ENCODE data around the gene STXBP6. TPM values are rescaled to one million over a fixed set of nuclear protein-coding genes. Genes with fewer than 3 reads are reported as not detected.

Gene STXBP6
- total RNA-seq, 1 experiment from 2014 or later = 32.2 TPM

DNA sequence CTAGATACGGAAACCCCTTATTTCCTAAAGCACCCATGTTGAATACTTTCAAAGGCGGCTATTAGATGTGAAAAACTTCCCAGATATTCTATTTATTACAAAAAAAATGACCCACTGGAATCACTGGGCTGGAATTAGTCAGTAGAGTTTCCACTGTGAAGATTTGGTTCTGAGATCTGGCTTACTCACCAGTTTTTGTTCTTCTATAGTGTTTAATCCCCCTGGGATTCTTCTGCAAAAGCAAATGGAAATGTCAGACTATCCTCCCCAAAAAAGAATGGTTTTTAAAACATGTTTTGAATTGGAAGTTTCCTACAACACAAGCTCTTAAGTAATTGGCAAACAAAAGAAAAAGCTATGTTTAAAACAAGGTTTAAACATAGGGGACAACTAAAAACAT lies 166.4 kb downstream of the STXBP6 start:
- H3K4me1 Mint-ChIP-seq (ENCODE audit: low read depth, unreplicated experiment) = peaks cover 30% of the 10 kb centered on the region
- ChIA-PET CTCF (no interaction called here), POLR2A (no interaction called here)
- no peaks in the 10 kb centered on the region for H3K27me3 Mint-ChIP-seq (ENCODE audit: insufficient read depth, unreplicated experiment)
- H3K4me3 Mint-ChIP-seq (ENCODE audit: unreplicated experiment) = no peak overlapping the region
- Histone ChIP-seq H3K36me3 (ENCODE audit: control insufficient read depth, insufficient read depth, low read length) (no peaks in the 10 kb centered on the region), H3K27me3 (replicated peaks; ENCODE audit: control insufficient read depth, insufficient read depth, low read length) (no peaks in the 10 kb centered on the region), H3K4me3 (ENCODE audit: low read depth, low read length) (no peak overlapping the region), H3K4me1 (peaks cover 36% of the 10 kb centered on the region), H3K9me3 (no peaks in the 10 kb centered on the region)
- intact Hi-C loops (cut with micrococcal nuclease; ENCODE audit: unreplicated experiment) = no loop called here
- DNase-seq = no peak
- H3K36me3 Mint-ChIP-seq (ENCODE audit: insufficient read depth, unreplicated experiment) = no peaks in the 10 kb centered on the region
- H3K9me3 Mint-ChIP-seq (ENCODE audit: unreplicated experiment) = peaks cover under 1% of the 10 kb centered on the region
- TF ChIP-seq, protein P1, sequence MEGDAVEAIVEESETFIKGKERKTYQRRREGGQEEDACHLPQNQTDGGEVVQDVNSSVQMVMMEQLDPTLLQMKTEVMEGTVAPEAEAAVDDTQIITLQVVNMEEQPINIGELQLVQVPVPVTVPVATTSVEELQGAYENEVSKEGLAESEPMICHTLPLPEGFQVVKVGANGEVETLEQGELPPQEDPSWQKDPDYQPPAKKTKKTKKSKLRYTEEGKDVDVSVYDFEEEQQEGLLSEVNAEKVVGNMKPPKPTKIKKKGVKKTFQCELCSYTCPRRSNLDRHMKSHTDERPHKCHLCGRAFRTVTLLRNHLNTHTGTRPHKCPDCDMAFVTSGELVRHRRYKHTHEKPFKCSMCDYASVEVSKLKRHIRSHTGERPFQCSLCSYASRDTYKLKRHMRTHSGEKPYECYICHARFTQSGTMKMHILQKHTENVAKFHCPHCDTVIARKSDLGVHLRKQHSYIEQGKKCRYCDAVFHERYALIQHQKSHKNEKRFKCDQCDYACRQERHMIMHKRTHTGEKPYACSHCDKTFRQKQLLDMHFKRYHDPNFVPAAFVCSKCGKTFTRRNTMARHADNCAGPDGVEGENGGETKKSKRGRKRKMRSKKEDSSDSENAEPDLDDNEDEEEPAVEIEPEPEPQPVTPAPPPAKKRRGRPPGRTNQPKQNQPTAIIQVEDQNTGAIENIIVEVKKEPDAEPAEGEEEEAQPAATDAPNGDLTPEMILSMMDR (IDR thresholded peaks at IDR 0.05; ENCODE audit: insufficient read depth in 1 of 2, low read depth in 1 of 2, low read length in 1 of 2, severe bottlenecking in 1 of 2, unreplicated experiment in 1 of 2) = no peak
- no TSS peak for BruUV-seq (replicated peaks)
- no peak overlapping the region for H3K27ac Mint-ChIP-seq (ENCODE audit: unreplicated experiment)

DNA sequence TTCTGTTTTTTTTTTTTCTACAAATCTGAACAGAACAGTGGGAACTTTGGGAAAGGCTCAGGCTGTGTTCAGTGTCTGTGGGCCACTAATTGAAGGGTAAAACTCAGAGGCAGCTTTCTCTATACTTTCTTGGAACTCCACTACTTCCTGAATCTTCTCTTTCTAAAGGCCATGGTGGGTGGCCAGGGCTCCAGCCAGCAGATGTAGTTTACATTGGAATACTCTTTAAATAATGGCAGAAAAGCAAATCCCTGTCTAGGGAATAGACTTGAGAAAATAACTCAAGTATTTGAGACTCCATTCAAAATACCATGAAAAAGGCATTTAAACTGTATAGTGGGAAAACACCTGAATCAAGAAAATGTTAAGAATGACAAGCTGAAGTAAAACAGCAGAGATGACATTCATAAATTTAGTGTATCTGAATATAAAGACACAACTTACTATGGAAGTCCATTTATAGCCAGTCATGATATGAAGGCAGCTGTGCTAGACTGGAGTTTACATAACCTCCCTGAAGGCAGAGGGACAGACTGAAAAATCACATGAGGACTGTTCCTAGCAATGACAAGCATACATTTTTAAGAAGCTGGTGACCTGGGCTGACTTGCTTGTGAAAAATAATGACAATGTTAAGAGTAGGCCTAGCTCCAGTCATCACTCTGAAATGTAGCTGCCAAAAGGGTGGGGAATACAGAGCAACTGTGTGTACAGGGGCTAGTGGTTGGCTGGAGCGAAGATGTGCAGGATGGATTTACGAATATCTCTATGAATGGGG lies 168.6 kb downstream of the STXBP6 start:
- no peak overlapping the region for H3K4me3 ChIP-seq (ENCODE audit: low read depth, low read length)
- H3K4me1 ChIP-seq = peaks cover 17% of the 10 kb centered on the region
- H3K27ac Mint-ChIP-seq (ENCODE audit: unreplicated experiment) = no peak overlapping the region
- intact Hi-C loops (cut with micrococcal nuclease; ENCODE audit: unreplicated experiment) = no loop called here
- no peaks in the 10 kb centered on the region for H3K9me3 Mint-ChIP-seq (ENCODE audit: unreplicated experiment)
- no peaks in the 10 kb centered on the region for H3K27me3 ChIP-seq (replicated peaks; ENCODE audit: control insufficient read depth, insufficient read depth, low read length)
- ChIA-PET CTCF (no interaction called here), POLR2A (no interaction called here)
- TF ChIP-seq, protein P1 (IDR thresholded peaks at IDR 0.05; ENCODE audit: insufficient read depth in 1 of 2, low read depth in 1 of 2, low read length in 1 of 2, severe bottlenecking in 1 of 2, unreplicated experiment in 1 of 2) = no peak
- H3K9me3 ChIP-seq = no peaks in the 10 kb centered on the region
- peaks cover 15% of the 10 kb centered on the region for H3K4me1 Mint-ChIP-seq (ENCODE audit: low read depth, unreplicated experiment)
- H3K36me3 Mint-ChIP-seq (ENCODE audit: insufficient read depth, unreplicated experiment) = no peaks in the 10 kb centered on the region
- no TSS peak for BruUV-seq (replicated peaks)
- DNase-seq = no peak
- H3K27me3 Mint-ChIP-seq (ENCODE audit: insufficient read depth, unreplicated experiment) = no peaks in the 10 kb centered on the region
- no peak overlapping the region for H3K4me3 Mint-ChIP-seq (ENCODE audit: unreplicated experiment)
- no peaks in the 10 kb centered on the region for H3K36me3 ChIP-seq (ENCODE audit: control insufficient read depth, insufficient read depth, low read length)

DNA sequence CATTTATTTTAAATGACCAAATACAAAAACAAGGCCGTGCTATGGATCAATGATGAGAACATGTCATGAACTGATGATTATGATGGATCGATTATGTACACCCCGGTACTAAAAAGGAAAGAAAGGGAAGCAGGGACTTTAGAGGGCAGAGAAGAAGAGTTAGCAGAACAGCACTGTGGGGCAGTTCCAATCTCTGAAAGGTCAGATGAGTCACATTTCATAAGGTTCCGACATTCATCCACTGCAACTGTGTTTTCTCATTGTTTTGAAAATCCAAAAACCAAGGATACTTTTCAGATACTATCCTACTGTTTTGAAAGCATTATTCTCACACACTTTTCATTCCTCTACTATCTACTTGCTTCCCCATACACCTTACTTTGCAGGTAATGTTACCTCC lies 169.3 kb downstream of the STXBP6 start:
- Histone ChIP-seq H3K9me3 (no peaks in the 10 kb centered on the region), H3K4me1 (peaks cover 11% of the 10 kb centered on the region), H3K4me3 (ENCODE audit: low read depth, low read length) (no peak overlapping the region), H3K36me3 (ENCODE audit: control insufficient read depth, insufficient read depth, low read length) (no peaks in the 10 kb centered on the region), H3K27me3 (replicated peaks; ENCODE audit: control insufficient read depth, insufficient read depth, low read length) (no peaks in the 10 kb centered on the region)
- H3K36me3 Mint-ChIP-seq (ENCODE audit: insufficient read depth, unreplicated experiment) = no peaks in the 10 kb centered on the region
- no peak overlapping the region for H3K4me3 Mint-ChIP-seq (ENCODE audit: unreplicated experiment)
- H3K27me3 Mint-ChIP-seq (ENCODE audit: insufficient read depth, unreplicated experiment) = no peaks in the 10 kb centered on the region
- no peak for DNase-seq
- TF ChIP-seq, protein P1 (IDR thresholded peaks at IDR 0.05; ENCODE audit: insufficient read depth in 1 of 2, low read depth in 1 of 2, low read length in 1 of 2, severe bottlenecking in 1 of 2, unreplicated experiment in 1 of 2) = no peak
- intact Hi-C loops (cut with micrococcal nuclease; ENCODE audit: unreplicated experiment) = no loop called here
- no peak overlapping the region for H3K27ac Mint-ChIP-seq (ENCODE audit: unreplicated experiment)
- no peaks in the 10 kb centered on the region for H3K9me3 Mint-ChIP-seq (ENCODE audit: unreplicated experiment)
- CTCF ChIA-PET = no interaction called here
- peaks cover 9% of the 10 kb centered on the region for H3K4me1 Mint-ChIP-seq (ENCODE audit: low read depth, unreplicated experiment)
- no TSS peak for BruUV-seq (replicated peaks)
- POLR2A ChIA-PET = no interaction called here

Data from Caco-2 (cell line).